Tibial nerve (tissue), 3 donors: ENCODE data around the gene ITCH.
"Not testable (repeated sequence)": the region's sequence is repeated elsewhere in the genome, so short reads cannot be mapped to it uniquely, and the experiment has no call there.

Experiments
- POLR2A ChIP-seq, 2 donors: fragments of 450-650 bp; IDR thresholded peaks; one replicate each; pipeline ENCODE4 v1.6.1; 2017; ENCODE audit warnings: antibody characterized with exemption in 2 of 2, mild to moderate bottlenecking in 2 of 2, moderate library complexity in 2 of 2
- TF ChIP-seq, protein P1 (sequence below), 5 experiments: fragments of 200-600 bp in 3 of 5; fragments of 450-650 bp in 2 of 5; sonication (generic) in 3 of 5; IDR thresholded peaks; one replicate each; pipeline ENCODE4 v1.5.1; 2016 to 2019; ENCODE audit warnings: antibody characterized with exemption in 5 of 5, mild to moderate bottlenecking in 3 of 5, moderate library complexity in 2 of 5

- TF ChIP-seq, protein P1, sequence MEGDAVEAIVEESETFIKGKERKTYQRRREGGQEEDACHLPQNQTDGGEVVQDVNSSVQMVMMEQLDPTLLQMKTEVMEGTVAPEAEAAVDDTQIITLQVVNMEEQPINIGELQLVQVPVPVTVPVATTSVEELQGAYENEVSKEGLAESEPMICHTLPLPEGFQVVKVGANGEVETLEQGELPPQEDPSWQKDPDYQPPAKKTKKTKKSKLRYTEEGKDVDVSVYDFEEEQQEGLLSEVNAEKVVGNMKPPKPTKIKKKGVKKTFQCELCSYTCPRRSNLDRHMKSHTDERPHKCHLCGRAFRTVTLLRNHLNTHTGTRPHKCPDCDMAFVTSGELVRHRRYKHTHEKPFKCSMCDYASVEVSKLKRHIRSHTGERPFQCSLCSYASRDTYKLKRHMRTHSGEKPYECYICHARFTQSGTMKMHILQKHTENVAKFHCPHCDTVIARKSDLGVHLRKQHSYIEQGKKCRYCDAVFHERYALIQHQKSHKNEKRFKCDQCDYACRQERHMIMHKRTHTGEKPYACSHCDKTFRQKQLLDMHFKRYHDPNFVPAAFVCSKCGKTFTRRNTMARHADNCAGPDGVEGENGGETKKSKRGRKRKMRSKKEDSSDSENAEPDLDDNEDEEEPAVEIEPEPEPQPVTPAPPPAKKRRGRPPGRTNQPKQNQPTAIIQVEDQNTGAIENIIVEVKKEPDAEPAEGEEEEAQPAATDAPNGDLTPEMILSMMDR (IDR thresholded peaks at IDR 0.05) = not testable (repeated sequence)
- not testable (repeated sequence) for TF ChIP-seq POLR2A (IDR thresholded peaks at IDR 0.05)
Measured at GRCh38 chr20:34359729-34360128, 3.3 kb upstream of the ITCH start.
